Fibroblast of villous mesenchyme (primary cell): ENCODE results near the gene FBXO15. TPM values are rescaled to one million over a fixed set of nuclear protein-coding genes. Genes with fewer than 3 reads are reported as not detected.

Source experiments
- DNase-seq: peaks from one replicate; pipeline ENCODE4 v3.0.0-alpha.2; 2010; ENCODE audit warnings: low read depth
- H3K4me3 ChIP-seq: 2 replicates; pipeline ENCODE4 v1.5.1; 2011; ENCODE audit warnings: low read depth, mild to moderate bottlenecking, low read length
- total RNA-seq: library from RNA; depleted of rRNA; stranded (reverse); fragments of >200 nt; gene quantifications from 2 replicates; pipeline ENCODE4 v1.2.3, GENCODE V29; 2012
- TF ChIP-seq, protein P1 (sequence below): IDR thresholded peaks from 2 replicates; pipeline ENCODE4 v1.5.1; 2012; ENCODE audit warnings: low read depth, mild to moderate bottlenecking, low read length; ENCODE audit not compliant: insufficient read depth

Gene FBXO15
- total RNA-seq, 1 donor: 0.43 TPM

DNA sequence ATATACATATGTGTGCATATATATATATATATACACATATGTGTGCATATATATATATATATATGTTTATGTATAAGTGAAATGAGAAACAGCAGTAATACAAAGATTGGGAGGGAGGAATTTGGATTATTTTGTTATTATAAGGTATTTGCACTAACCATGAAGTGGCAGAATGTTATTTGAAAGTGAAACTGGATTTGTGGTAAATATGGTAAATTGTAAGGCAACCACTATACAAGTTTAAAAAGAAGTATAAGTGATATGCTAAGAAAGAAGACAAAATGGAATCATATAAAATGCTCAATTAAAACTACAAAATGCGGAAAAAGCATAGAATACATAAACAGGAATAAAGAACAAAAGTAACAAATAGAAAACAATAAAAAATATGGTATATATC lies 37.5 kb downstream of the FBXO15 start:
- no peak for DNase-seq
- H3K4me3 ChIP-seq: no peak overlapping the region
- TF ChIP-seq, protein P1, sequence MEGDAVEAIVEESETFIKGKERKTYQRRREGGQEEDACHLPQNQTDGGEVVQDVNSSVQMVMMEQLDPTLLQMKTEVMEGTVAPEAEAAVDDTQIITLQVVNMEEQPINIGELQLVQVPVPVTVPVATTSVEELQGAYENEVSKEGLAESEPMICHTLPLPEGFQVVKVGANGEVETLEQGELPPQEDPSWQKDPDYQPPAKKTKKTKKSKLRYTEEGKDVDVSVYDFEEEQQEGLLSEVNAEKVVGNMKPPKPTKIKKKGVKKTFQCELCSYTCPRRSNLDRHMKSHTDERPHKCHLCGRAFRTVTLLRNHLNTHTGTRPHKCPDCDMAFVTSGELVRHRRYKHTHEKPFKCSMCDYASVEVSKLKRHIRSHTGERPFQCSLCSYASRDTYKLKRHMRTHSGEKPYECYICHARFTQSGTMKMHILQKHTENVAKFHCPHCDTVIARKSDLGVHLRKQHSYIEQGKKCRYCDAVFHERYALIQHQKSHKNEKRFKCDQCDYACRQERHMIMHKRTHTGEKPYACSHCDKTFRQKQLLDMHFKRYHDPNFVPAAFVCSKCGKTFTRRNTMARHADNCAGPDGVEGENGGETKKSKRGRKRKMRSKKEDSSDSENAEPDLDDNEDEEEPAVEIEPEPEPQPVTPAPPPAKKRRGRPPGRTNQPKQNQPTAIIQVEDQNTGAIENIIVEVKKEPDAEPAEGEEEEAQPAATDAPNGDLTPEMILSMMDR: no peak

DNA sequence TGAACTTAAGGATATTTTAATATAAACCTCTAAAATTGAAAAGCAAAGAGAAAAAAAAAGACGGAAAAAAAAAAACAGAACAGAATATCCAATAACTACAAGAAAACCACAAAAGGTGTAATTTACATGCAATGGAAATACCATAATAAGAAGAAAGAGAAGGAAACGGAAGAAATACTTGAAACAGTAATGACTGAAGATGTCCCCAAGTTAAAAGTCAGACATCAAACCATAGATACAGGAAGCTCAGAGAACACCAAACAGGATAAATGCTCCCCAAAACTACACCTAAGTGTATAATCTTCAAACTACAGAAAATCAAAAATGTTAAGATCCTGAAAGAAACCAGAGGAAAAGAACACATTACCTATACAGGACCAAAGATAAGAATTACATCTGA lies 39.2 kb downstream of the FBXO15 start:
- TF ChIP-seq, protein P1: no peak
- DNase-seq: no peak
- H3K4me3 ChIP-seq: no peak overlapping the region

DNA sequence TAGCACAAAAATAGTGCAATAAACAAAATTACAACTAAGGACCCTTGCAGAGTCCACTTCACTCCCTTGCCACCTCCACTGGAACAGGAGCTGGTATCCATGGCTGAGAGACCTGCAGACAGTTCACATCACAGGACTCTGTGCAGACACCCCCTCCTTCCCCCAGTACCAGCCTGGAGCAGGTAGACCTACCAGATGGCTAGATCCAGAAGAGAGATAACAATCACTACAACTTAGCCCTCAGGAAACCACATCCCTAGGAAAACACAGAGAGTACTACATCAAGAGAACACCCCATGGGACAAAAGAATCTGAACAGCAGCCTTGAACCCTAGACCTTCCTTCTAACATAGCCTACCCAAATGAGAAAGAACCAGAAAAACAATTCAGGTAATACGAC lies 49.8 kb downstream of the FBXO15 start:
- DNase-seq: no peak
- H3K4me3 ChIP-seq: no peak overlapping the region
- TF ChIP-seq, protein P1: no peak

DNA sequence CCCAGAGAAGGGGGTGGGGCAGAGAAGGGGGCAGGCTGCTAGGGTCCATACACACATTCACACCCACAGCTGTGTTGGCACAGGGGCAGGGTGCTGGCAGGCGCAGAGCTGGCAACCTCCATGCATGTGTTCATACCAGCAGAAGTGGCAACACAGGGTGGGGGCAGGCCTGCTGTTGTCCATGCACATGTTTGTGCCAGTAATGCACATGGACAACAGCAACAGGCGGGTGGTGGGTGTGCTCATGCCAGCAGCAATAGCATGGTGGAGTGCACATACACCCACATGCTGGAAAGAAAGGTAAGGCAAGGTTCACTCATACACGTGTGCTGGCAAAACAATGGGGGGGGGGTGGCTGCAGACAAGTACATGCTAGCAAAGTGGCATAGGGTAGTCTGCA lies 54.7 kb downstream of the FBXO15 start:
- H3K4me3 ChIP-seq: no peak overlapping the region
- TF ChIP-seq, protein P1: no peak
- DNase-seq: no peak

DNA sequence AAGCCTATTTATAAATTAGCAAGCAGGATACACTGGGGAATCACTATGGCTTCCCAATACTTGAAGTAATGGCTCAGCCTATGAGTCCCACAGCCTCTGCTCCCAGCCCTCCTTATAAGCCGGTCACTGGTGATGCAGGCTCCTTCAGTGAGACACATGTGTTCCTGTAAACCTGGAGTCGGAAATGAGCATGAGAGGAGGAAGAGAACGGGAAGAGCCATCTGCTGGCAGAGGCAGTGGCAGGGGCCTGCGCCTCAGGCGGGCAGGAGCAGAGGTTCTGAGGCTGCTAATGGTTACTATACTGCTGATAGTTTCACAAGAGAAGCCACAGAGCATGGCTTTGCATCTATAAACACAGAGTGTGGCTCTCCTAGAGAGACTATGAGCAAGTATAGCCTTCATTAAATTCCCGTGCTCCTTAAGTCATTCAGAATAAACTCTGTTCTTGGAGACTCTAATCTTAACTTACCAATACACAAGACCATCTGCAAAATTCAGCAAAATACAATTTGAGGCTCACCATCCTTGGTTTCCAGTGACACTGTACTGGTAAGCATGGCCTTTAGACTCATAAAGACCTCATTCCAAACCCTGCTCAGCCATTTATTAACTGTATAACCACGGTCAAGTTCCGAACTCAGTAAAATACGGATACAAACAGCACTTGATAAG lies 63.3 kb downstream of the FBXO15 start:
- TF ChIP-seq, protein P1: no peak
- no peak overlapping the region for H3K4me3 ChIP-seq
- no peak for DNase-seq

DNA sequence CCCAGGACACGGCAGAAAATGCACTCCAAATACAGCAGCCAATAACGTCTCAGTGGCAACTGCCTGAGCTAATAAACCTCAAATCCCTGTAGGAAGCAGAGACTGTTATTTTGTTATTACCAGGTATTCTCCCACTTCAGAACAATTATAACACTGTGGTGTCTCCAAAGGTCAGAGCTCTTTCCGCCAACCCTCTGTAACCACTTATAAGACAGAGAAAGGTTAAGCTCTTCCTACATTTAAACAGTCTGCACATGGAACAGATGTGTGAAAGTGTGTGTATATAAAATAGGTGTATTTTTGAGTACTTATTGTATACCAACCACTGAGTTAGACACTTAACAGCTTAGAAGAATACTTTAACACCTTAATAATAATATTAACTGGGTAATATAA lies 64.1 kb downstream of the FBXO15 start:
- DNase-seq: no peak
- H3K4me3 ChIP-seq: no peak overlapping the region
- TF ChIP-seq, protein P1: no peak

DNA sequence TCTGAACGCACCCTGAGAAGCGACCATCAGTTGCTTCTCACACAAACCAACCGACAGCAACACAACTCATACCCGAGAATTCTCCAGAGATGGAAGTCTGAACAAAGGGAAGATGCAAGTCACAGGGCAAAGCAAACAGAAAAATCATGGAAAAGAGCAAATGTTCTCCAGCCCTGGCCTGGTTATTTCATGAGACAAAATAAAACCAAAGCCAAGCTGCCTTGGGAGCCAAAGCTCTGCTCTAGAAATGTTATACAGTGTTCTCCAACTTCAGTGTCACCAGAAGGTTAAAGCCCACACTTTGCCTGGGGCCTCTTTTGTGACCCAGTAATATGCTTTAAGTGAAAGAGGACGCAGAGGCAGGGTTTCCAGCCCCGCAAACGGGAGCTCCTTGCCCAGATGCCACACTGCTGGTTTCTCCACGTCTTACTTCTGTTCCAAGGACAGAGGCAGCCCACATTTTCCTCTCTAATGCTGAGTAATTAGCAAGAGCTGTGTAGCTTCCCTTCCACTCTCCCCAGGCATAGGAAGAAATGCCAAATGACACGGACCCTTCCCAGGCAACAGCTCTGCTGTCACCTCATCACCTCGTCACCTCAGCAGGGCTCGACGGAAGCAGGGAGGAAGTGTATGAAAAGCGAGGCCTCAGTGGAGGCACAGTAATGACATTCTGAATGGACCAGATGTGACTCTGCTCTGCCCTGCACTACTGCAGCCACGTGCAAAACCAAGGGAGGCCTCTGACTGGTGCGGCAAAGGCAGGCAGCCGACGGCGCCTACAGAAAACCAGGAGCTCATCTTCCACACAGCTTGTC lies 64.7 kb downstream of the FBXO15 start:
- TF ChIP-seq, protein P1: no peak
- H3K4me3 ChIP-seq: no peak overlapping the region
- no peak for DNase-seq
